Dermis blood vessel endothelial cell (primary cell): Measurements from ENCODE around the gene ERC1. TPM values are rescaled to one million over a fixed set of nuclear protein-coding genes. Genes with fewer than 3 reads are reported as not detected.
"Not testable (repeated sequence)": the region's sequence is repeated elsewhere in the genome, so short reads cannot be mapped to it uniquely, and the experiment has no call there.

Experiments
- DNase-seq: peaks from one replicate; pipeline ENCODE4 v3.0.0; 2010
- total RNA-seq: library from RNA; depleted of rRNA; stranded (reverse); fragments of >200 nt; gene quantifications from 2 replicates; pipeline ENCODE4 v1.2.3, GENCODE V29; 2014

Gene ERC1
- total RNA-seq, 1 donor from 2014 or later = 47.1 TPM

- DNase-seq = peak; percentile 16
Observed at GRCh38 chr12:988646-989045, 2.4 kb upstream of the ERC1 start.

DNA sequence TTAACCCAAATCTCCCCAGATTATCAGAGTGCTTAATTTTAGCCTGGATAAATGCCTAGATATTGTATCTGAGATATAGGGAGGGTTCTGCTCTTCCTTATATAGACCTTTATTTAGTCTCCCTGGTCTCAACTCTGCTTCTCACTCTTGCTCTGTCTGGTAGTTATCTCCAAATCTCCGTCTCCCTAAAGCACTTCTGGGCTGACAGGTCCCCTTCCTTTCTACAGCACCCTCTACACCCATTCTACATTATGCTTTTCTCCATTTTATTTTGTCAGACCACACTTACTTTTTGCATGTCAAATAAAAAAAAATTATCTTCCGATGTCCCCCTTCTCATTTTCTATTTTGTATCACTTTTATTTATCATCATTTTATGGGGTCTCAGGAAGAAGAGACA lies 2.0 kb upstream of the ERC1 start:
- DNase-seq = no peak

GRCh38 chr12:989751-990660 lies 1.0 kb upstream of the ERC1 start:
- peak; percentile 73 for DNase-seq

GRCh38 chr12:991350-992333 lies 619 bp downstream of the ERC1 start:
- peak; percentile 17 for DNase-seq

GRCh38 chr12:992647-993046 lies 1.6 kb downstream of the ERC1 start:
- no peak for DNase-seq

DNA sequence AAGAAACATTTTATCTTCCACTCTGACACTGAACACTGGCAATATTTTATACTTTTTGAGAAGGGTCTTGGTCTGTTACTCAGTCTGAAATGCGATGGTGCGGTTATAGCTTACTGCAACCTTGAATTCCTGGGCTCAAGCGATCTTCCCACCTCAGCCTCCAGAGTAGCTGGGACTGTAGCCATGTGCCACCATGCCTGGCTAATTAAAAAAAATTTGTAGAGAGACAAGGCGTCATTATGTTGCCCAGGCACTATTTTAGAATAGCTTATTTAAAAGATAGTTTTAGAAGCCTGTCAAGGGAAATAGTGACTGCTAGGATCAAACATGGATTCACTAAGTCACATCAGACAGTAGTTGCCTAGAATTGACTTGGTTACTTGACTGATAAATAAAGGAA lies 5.9 kb downstream of the ERC1 start:
- no peak for DNase-seq

DNA sequence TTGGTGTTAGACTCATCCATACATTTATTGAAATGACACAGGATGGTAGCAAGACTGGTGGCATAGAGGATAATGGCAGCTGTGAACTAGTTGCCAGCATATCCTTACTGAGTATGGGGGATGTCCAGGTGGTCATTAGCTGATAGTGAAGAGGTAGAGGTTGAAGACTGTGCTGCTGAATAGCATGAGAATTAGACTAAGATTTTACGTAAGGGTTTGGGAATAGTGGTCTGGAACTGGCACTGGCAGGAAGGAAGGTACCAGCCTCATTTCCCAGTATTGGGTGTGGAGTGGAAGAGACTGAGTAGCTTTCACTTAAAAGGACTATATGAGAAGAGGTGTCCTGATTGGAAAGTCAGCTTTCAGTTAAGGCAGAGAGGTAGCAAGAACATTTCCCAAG lies 6.5 kb downstream of the ERC1 start:
- no peak for DNase-seq

DNA sequence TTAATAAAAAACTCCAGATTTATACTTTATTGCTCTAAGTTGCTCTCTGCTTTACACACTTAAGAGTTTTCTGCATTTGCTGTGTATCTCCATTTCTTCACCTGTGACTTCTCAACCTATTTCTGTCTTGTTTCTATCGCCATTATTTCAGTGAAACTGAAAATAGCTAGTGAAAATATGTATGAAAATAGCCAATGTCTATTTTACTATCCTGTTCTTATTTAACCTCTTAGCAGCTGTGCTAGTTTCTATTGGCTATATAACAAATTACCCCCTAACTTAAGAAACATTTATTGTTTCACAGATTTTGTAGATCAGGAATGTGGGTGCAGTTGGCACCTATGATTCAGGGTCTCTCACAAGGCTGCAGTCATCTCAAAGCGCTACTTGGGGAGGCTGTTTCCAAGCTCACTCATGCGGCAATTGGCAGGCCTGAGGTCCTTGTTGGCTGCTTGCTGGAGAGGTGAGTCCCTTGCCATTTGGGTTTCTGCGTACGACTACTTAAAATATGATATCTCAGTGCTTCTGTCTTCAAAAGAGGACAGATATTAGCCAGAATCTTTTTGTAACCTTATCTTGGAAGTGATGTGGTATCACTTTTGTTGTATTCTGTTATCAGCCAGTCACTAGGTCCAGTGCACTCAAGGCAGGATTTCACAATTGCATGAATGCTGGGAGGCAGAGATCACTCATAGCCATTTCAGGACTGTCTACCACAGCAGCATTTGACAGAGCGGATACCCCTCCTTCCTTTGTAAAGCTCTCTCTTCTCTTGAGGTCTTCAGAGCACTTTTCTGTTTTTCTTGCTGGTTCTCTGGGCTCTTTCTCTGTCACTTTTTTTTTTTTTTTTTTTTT lies 7.2 kb downstream of the ERC1 start:
- DNase-seq = no peak

GRCh38 chr12:999736-1000135 lies 8.7 kb downstream of the ERC1 start:
- DNase-seq = not testable (repeated sequence)

DNA sequence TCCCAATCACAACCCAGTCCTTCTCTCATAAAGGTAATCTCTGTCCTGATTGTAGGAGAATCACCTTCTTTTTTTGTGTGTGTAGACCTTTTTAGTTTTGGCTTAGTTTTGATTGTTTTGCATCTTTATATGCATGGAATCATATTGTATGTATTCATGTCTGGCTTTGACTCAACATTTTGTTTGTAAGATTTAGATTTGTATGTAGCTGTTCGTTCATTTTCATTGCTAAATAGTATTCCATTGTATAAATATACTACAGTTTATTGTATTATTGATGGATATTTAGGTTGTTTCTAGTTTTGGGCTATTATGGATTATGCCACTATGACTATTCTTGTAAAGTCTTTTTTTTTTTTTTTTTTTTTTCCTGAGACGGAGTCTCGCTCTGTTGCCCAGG lies 10.5 kb downstream of the ERC1 start:
- DNase-seq = no peak

DNA sequence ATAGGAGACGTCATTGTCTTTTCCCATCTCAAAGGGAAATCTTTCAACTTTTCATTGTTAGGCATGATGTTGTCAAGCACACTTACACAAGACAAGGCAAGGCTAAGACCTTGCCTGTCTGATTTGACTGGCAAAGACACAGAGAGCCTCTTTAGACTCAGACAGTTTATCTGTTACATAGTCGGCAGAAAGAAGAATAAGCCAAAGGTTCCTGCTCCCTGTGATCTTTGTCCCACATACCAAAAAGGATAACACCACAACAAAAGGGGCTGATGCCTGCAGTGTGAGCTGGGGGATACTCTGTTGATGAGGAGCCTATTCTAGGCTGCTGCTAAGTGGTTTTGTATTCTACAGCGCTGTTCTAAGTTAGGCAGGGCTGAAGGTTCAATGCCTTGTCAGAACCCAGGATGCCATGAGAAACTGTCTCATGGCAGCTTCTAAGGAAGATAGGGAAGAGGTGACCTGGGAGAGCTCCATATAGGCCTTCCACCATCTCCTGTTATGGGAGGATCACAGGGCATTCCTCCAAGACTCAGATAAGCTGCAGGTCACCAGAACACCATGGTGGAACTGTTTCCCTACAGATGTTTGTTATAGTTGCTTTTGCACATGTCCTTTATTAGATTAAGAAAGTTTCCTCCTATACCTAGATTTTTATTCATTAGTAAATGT lies 12.7 kb downstream of the ERC1 start:
- DNase-seq = no peak

DNA sequence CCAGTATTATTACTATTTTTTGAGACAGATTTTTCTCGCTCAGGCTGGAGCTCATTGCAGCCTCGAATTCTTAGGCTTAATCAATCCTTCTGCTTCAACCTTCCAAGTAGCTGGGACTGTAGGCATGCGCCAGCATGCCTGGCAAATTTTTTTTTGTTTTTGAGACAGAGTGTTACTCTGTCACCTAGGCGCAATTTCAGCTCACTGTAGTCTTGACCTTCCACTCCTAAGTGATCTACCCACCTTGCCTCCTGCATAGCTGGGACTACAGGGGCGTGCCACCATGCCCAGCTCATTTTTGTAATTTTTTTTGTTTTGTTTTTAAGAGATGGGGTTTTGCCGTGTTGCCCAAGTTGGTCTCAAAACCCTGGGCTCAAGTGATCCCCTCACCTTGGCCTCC lies 15.2 kb downstream of the ERC1 start:
- DNase-seq = no peak

DNA sequence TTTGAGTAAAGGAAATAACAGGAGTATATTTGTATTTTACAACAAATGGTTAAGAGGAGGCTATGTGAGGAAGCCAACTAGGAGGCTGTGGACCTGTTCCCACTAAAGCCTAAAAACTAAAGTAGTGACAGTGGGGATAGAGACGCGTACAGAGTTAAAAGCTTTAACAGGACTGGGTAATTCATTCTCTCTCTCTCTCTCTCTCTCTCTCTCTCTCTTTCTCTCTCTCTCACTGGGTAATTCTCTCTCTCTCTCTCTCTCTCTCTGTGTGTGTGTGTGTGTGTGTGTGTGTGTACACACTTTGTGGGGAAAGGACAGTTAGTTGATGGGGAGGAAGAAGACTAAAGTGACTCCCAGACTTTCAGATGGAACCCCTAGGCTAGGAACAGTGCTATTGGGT lies 16.3 kb downstream of the ERC1 start:
- no peak for DNase-seq

DNA sequence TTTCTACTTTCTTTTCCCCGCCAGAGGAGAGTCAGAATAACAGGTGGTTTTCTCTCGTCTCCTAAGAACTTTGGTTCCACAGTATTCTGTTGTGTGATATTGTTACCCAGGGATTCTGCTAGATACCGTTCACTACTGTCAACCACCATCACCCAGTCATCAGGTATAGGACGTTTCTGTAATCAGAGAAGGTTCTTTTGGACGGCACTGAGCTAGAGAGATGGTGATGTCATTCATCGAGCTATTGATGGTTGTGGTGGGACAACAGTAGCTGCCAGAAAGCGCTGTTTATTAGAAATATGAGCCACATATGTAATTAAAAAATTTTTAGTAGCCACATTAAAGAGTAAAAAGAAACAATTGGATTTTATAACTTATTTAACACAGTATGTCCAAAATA lies 17.0 kb downstream of the ERC1 start:
- DNase-seq = no peak

- DNase-seq = no peak
Observed at GRCh38 chr12:1011091-1011490, 20.1 kb downstream of the ERC1 start.

DNA sequence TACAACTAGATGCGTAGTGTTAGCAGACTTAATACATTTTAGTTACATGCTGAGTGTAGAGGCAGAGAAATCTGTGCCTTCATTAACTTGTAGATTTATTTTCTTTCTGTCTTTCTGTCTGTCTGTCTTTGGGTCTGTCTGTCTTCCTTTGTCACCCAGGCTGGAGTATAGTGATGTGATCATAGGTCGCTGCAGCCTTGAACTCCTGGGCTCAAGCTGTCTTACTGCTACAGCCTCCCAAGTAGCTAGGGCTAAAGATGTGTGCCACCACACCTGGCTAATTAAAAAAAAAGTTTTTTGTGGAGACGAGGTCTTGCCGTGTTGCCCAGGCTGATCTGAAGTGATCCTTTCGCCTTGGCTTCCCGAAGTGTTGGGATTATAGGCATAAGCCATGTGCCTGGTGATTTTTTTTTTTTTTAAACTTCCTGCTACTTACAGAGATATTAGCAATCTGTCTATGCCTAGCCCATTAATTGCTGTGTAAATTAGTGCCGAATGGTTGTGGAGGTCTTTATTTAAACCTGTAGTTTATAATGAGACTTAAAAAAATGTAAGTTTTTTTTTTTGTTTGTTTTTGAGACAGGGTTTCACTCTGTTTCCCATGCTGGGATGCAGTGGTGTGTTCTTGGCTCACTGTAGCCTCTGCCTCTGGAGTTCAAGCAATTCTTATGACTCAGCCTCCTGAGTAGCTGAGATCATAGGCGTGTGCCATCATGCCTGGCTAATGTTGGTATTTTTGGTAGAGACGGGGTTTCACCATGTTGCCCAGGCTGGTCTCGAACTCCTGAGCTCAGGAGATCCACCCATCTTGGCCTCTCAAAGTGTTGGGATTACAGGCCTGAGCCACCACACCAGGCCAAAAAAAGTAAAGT lies 22.8 kb downstream of the ERC1 start:
- DNase-seq = peak; percentile 78

- no peak for DNase-seq
Observed at GRCh38 chr12:1019283-1019682, 28.3 kb downstream of the ERC1 start.

DNA sequence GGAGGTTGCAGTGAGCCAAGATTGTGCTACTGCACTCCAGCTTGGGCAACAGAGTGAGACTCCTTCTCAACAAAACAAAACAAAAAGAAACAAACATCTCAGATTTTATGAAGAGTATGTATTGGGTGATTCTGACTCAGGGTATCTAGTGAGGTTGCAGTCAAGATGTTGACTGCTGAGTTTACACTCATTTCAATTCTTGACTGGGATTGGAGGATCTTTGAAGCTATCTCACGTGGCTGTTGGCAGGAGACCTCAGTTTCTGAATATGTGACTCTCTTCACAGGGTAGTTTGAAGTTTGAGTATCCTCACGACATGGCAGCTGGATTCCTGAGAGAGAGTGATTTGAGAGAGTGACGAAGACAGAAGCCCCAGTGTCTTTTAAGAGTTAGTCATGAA lies 29.4 kb downstream of the ERC1 start:
- no peak for DNase-seq

- DNase-seq = no peak
Observed at GRCh38 chr12:1022032-1022970, 31.3 kb downstream of the ERC1 start.

- no peak for DNase-seq
Observed at GRCh38 chr12:1030779-1031178, 39.8 kb downstream of the ERC1 start.
